OCI-LY3 (cell line): Measurements from ENCODE around the gene S100A7A.
"Not testable (repeated sequence)": the region's sequence is repeated elsewhere in the genome, so short reads cannot be mapped to it uniquely, and the experiment has no call there.

ENCODE experiments used
- H2AFZ ChIP-seq: fragments of 200-600, 300-600 bp; shearing (Covaris generic); 2 replicates; pipeline ENCODE4 v1.6.0; 2014; ENCODE audit warnings: antibody characterized with exemption, low read depth, low read length
- H3K27ac ChIP-seq: fragments of 200-600, 300-600 bp; sonication (generic); 2 replicates; pipeline ENCODE4 v1.5.1; 2014; ENCODE audit warnings: mild to moderate bottlenecking, low read length, moderate library complexity, mixed read lengths
- H3K27me3 ChIP-seq: fragments of 200-600, 300-600 bp; sonication (generic); 2 replicates; pipeline ENCODE4 v1.6.1; 2014; ENCODE audit warnings: low read depth, low read length, mixed read lengths
- H3K36me3 ChIP-seq: fragments of 200-600, 300-600 bp; sonication (generic); replicated peaks from 2 replicates; pipeline ENCODE3; 2014; ENCODE audit warnings: low read depth, low read length, mixed read lengths
- H3K4me1 ChIP-seq: fragments of 300-600, 200-600 bp; sonication (generic); 2 replicates; pipeline ENCODE4 v1.6.1; 2014; ENCODE audit warnings: low read length, mixed read lengths
- H3K4me2 ChIP-seq: fragments of 200-600, 300-600 bp; sonication (generic); 2 replicates; pipeline ENCODE4 v1.6.1; 2014; ENCODE audit warnings: low read length, mixed read lengths
- H3K4me3 ChIP-seq: fragments of 300-600, 200-600 bp; sonication (generic); 2 replicates; pipeline ENCODE4 v1.5.1; 2014; ENCODE audit warnings: antibody characterized with exemption, mild to moderate bottlenecking, low read length, moderate library complexity
- H3K79me2 ChIP-seq: fragments of 300-600, 200-600 bp; shearing (Covaris generic); 2 replicates; pipeline ENCODE4 v1.6.1; 2014; ENCODE audit warnings: mild to moderate bottlenecking, low read length, mixed read lengths
- H3K9ac ChIP-seq: fragments of 300-600, 200-600 bp; shearing (Covaris generic); 2 replicates; pipeline ENCODE4 v1.6.0; 2014; ENCODE audit warnings: mild to moderate bottlenecking, low read length, moderate library complexity
- H3K9me3 ChIP-seq: fragments of 200-600, 300-600 bp; shearing (Covaris generic); 2 replicates; pipeline ENCODE4 v1.6.1; 2014; ENCODE audit warnings: low read length, mixed read lengths; ENCODE audit not compliant: insufficient read depth
- H4K20me1 ChIP-seq: fragments of 200-600, 300-600 bp; sonication (generic); 2 replicates; pipeline ENCODE4 v1.6.1; 2016; ENCODE audit warnings: low read length, mixed read lengths; ENCODE audit not compliant: insufficient read depth
- EZH2phosphoT487 ChIP-seq: fragments of 200-600 bp; shearing (Covaris generic); IDR thresholded peaks from 2 replicates; pipeline ENCODE4 v1.6.1; 2018; ENCODE audit warnings: antibody characterized with exemption, mixed run types, low read depth
- TF ChIP-seq, protein P1 (sequence below): fragments of 200-600, 300-600 bp; sonication (generic); IDR thresholded peaks from 2 replicates; pipeline ENCODE4 v1.5.1; 2014; ENCODE audit warnings: antibody characterized with exemption, low read length, low read depth

Gene S100A7A

DNA sequence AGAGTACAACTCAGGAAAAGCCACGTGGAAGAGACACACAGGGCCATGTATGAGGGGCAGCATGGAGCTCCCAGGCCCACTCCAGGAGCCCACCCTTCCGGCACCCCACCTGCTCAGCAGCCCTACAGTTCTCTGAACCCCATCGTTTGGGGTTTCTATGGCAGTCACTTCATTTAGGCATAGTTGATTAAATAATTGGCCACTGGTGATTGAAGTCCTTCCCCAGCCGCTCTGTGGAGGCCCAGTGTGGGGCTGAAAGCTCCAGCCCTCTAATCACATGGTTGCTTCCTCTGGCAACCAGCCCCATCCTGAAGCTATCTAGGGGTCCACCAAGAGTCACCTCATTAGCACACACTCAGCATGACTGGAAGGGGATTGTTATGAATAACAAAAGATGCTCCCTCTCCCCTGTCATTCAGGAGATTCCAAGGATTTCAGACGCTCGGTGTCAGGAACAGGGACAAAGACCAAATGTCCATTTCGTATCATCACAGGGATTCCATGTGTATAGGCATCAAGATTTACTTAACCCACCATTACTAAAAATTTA lies 12.2 kb upstream of the S100A7A start:
- Histone ChIP-seq H2AFZ (no peak overlapping the region), H3K27me3 (peaks cover 63% of the 10 kb centered on the region), H3K4me2 (no peak overlapping the region), H3K79me2 (no peaks in the 10 kb centered on the region), H4K20me1 (no peaks in the 10 kb centered on the region), H3K4me1 (no peaks in the 10 kb centered on the region), H3K9ac (no peak overlapping the region), H3K36me3 (no peaks in the 10 kb centered on the region), H3K27ac (no peak overlapping the region), H3K9me3 (no peaks in the 10 kb centered on the region), H3K4me3 (no peak overlapping the region)
- no peak for TF ChIP-seq EZH2phosphoT487
- TF ChIP-seq, protein P1, sequence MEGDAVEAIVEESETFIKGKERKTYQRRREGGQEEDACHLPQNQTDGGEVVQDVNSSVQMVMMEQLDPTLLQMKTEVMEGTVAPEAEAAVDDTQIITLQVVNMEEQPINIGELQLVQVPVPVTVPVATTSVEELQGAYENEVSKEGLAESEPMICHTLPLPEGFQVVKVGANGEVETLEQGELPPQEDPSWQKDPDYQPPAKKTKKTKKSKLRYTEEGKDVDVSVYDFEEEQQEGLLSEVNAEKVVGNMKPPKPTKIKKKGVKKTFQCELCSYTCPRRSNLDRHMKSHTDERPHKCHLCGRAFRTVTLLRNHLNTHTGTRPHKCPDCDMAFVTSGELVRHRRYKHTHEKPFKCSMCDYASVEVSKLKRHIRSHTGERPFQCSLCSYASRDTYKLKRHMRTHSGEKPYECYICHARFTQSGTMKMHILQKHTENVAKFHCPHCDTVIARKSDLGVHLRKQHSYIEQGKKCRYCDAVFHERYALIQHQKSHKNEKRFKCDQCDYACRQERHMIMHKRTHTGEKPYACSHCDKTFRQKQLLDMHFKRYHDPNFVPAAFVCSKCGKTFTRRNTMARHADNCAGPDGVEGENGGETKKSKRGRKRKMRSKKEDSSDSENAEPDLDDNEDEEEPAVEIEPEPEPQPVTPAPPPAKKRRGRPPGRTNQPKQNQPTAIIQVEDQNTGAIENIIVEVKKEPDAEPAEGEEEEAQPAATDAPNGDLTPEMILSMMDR, result no peak

DNA sequence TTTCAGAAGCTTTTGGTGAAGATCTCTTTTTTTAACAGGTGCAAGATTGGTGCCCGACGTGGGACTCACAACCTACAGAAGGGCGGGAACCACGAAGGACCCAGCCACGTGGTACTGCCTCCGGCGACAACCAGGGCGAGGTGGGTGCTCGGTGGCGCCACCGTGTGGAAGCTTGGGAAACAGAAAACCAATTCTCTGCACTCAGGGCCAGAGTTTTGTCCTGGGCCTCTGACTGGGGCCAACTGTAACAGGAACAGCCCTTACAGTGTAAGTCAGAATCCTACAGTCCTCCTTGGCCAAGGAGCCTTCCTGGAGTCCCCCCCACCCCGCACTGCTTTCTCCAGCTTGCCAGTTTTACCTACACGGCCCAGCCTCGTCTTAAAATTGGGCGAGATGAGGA lies 11.6 kb upstream of the S100A7A start:
- Histone ChIP-seq H3K27me3 (peaks cover 56% of the 10 kb centered on the region), H3K4me2 (no peak overlapping the region), H4K20me1 (no peaks in the 10 kb centered on the region), H3K4me3 (no peak overlapping the region), H3K9me3 (no peaks in the 10 kb centered on the region), H3K9ac (no peak overlapping the region), H3K27ac (no peak overlapping the region), H3K4me1 (no peaks in the 10 kb centered on the region), H2AFZ (no peak overlapping the region), H3K36me3 (no peaks in the 10 kb centered on the region), H3K79me2 (no peaks in the 10 kb centered on the region)
- TF ChIP-seq, protein P1, result peak; percentile 70
- no peak for TF ChIP-seq EZH2phosphoT487

DNA sequence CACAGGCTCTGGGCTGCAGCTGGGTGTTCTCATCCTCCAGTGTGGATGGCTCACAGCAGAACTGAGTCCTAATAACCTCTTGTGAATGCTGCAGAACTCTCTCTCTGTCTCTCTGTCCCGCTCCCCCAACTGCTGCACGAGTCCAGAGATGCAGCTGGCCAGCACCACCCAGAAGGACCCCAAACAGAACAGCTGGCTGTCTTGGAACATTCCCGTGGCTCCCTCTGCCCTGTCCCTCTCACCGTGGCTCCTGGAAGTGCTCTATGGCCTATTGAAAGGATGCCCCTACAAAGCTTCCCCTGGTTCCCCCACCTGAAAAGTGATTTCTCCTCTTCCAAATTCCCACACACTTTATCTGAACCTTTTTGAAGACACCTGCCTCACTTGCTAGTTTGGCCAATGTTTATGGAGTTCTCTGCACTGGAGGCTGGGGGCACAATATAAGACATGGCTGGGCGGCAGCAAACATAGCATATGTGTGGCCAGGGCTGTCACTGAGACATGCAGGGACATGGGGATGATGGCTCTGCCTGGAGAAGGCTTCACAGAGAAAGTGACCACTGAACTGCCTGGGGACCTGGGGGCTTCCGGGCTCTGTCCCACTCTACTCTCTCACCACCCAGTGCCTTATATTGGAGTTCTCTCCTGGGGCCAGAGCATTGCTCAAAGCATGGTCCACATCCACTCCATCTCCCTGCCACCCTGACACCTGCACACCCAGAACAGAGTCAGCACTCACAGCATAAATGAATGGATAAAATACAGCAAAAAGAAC lies 10.3 kb upstream of the S100A7A start:
- H3K9me3 ChIP-seq, H3K36me3 ChIP-seq, H3K9ac ChIP-seq, H3K79me2 ChIP-seq, H2AFZ ChIP-seq, H3K27ac ChIP-seq, H4K20me1 ChIP-seq, H3K4me3 ChIP-seq, H3K4me2 ChIP-seq, H3K4me1 ChIP-seq: not testable (repeated sequence)
- H3K27me3 ChIP-seq, result peaks cover 45% of the 10 kb centered on the region

DNA sequence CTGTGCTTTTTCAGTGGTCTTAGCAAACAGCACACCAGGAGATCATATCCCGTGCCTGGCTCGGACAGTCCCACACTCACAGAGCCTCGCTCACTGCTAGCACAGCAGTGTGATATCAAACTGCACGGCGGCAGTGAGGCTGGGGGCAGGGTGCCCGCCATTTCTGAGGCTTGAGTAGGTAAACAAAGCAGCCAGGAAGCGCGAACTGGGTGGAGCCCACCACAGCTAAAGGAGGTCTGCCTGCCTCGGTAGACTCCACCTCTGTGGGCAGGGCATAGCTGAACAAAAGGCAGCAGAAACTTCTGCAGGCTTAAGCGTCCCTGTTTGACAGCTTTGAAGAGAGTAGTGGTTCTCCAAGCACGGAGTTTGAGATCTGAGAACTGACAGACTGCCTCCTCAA lies 9.0 kb upstream of the S100A7A start:
- peaks cover 32% of the 10 kb centered on the region for H3K27me3 ChIP-seq
- not testable (repeated sequence) for H3K27ac ChIP-seq, H3K36me3 ChIP-seq, H3K9me3 ChIP-seq, H4K20me1 ChIP-seq, H3K9ac ChIP-seq, H3K4me3 ChIP-seq, H3K4me2 ChIP-seq, H2AFZ ChIP-seq, H3K4me1 ChIP-seq, H3K79me2 ChIP-seq

DNA sequence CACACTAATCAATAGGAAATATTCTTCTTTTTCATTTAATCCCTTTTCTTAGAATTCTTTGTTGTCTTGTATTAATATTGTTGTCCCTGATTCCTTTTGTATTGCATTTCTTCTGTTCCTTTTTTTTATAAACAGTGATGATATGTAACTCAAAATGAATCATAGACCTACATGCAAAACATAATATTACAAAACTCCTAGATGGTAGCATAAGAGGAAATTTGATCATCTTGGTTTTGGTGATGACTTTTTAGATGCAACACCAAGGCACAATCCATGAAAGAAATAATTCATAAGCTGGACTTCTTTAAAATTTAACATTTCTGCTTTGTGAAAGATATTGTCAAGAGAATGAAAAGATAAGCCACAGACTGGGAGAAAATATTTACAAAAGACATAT lies 2.4 kb upstream of the S100A7A start:
- not testable (repeated sequence) for H3K27ac ChIP-seq, H3K9me3 ChIP-seq, H3K4me2 ChIP-seq, H3K27me3 ChIP-seq, H3K9ac ChIP-seq, H3K79me2 ChIP-seq, H4K20me1 ChIP-seq, H3K36me3 ChIP-seq, H2AFZ ChIP-seq, H3K4me3 ChIP-seq
- H3K4me1 ChIP-seq, result peaks cover 23% of the 10 kb centered on the region
